Activated B cell treated with CpG ODN at 0.5 μM for 24 hours (primary cell): Measurements from ENCODE around the gene GRHPR. TPM values are rescaled to one million over a fixed set of nuclear protein-coding genes. Genes with fewer than 3 reads are reported as not detected.

Source experiments
- ATAC-seq: fragments of 200-7000 bp; cut with Tn5 transposase; one replicate; pipeline ENCODE4 v1.10.0; 2021; ENCODE audit warnings: low read depth, mild to moderate bottlenecking, moderate library complexity
- CTCF ChIA-PET: fragments of 350-600 bp; sonication (Branson Sonifier 250); formaldehyde crosslinking; loops from one replicate; lab custom pipeline; 2021; ENCODE audit warnings: antibody characterized with exemption; lab: Charles Lee
- POLR2A ChIA-PET: fragments of 350-600 bp; sonication (Branson Sonifier 250); formaldehyde crosslinking; loops from one replicate; lab custom pipeline; 2021; ENCODE audit warnings: antibody characterized with exemption; lab: Charles Lee
- DNase-seq: peaks from one replicate; pipeline ENCODE4 v3.0.0; 2022
- H3K27ac Mint-ChIP-seq: one replicate; pipeline ENCODE4 v1.8.0; 2020; ENCODE audit warnings: mixed read lengths
- H3K27me3 Mint-ChIP-seq: one replicate; pipeline ENCODE4 v1.8.0; 2021; ENCODE audit warnings: mixed read lengths
- H3K36me3 Mint-ChIP-seq: one replicate; pipeline ENCODE4 v1.8.0; 2021; ENCODE audit warnings: low read depth, mixed read lengths
- H3K4me1 Mint-ChIP-seq: one replicate; pipeline ENCODE4 v1.8.0; 2021; ENCODE audit warnings: mixed read lengths
- H3K4me3 Mint-ChIP-seq: one replicate; pipeline ENCODE4 v1.8.0; 2020; ENCODE audit warnings: mild to moderate bottlenecking, mixed read lengths
- H3K9me3 Mint-ChIP-seq: one replicate; pipeline ENCODE4 v1.8.0; 2020; ENCODE audit warnings: mixed read lengths
- CTCF ChIP-seq: fragments of 200-600 bp; IDR thresholded peaks from one replicate; pipeline ENCODE4 v1.8.0; 2022; ENCODE audit warnings: antibody characterized with exemption, mild to moderate bottlenecking
- intact Hi-C: fragments of 100-400 bp; cut with micrococcal nuclease; formaldehyde crosslinking; loops from one replicate; pipeline ENCODE4 v1.15.1; 2024
- total RNA-seq: library from RNA; stranded (reverse); gene quantifications from 2 replicates; pipeline ENCODE4 v1.2.3, GENCODE V29; 2022

GRHPR gene
- total RNA-seq, 1 donor from 2014 or later, result 315 TPM

- H3K27me3 Mint-ChIP-seq, result no peaks in the 10 kb centered on the region
- ChIA-PET POLR2A (interaction anchor here (0.7 to 17.4 kb wide), 13 partner anchors 9 to 354 kb away, joined by 3 to 677 read pairs (median 8); partner anchors contain the start of genes GRHPR and PAX5), CTCF (interaction anchor here (1.4 to 3.5 kb wide), 3 partner anchors 10 to 30 kb away, joined by 4 to 21 read pairs (median 16); no protein-coding TSS in a partner anchor)
- DNase-seq (no peak), ATAC-seq (no peak)
- intact Hi-C loops, result no loop called here
- peaks cover 7% of the 10 kb centered on the region for H3K36me3 Mint-ChIP-seq
- peak overlapping the region; percentile 15 for H3K4me3 Mint-ChIP-seq
- no peak for TF ChIP-seq CTCF
- peak overlapping the region; percentile 97 for H3K27ac Mint-ChIP-seq
- no peaks in the 10 kb centered on the region for H3K9me3 Mint-ChIP-seq
- H3K4me1 Mint-ChIP-seq, result peaks cover 94% of the 10 kb centered on the region
Measured at GRCh38 chr9:37381094-37381741, 41.3 kb upstream of the GRHPR start.

GRCh38 chr9:37382161-37382981 lies 40.1 kb upstream of the GRHPR start:
- peak overlapping the region; percentile 53 for H3K4me3 Mint-ChIP-seq

GRCh38 chr9:37382982-37383357 lies 39.5 kb upstream of the GRHPR start:
- H3K36me3 Mint-ChIP-seq, result peaks cover 7% of the 10 kb centered on the region
- ChIA-PET POLR2A (interaction anchor here (0.6 to 17.4 kb wide), 25 partner anchors 9 to 389 kb away, joined by 3 to 677 read pairs (median 4); partner anchors contain the start of genes GRHPR and PAX5), CTCF (interaction anchor here (0.8 to 3.5 kb wide), 4 partner anchors 20 to 53 kb away, joined by 3 to 21 read pairs (median 10); no protein-coding TSS in a partner anchor)
- ATAC-seq (peak; percentile 10), DNase-seq (no peak)
- H3K4me3 Mint-ChIP-seq, result peak overlapping the region; percentile 53
- TF ChIP-seq CTCF, result no peak
- intact Hi-C loops, result loop anchor here (1.0 kb wide), 2 partner anchors 12 to 26 kb away; no protein-coding TSS in a partner anchor
- no peaks in the 10 kb centered on the region for H3K27me3 Mint-ChIP-seq
- no peaks in the 10 kb centered on the region for H3K9me3 Mint-ChIP-seq
- peaks cover 93% of the 10 kb centered on the region for H3K4me1 Mint-ChIP-seq
- peak overlapping the region; percentile 97 for H3K27ac Mint-ChIP-seq

More at GRCh38 chr9:37382161-37382981, 40.1 kb upstream of the GRHPR start:
- CTCF ChIA-PET, result interaction anchor here (0.8 to 3.5 kb wide), 4 partner anchors 21 to 53 kb away, joined by 3 to 21 read pairs (median 10); no protein-coding TSS in a partner anchor
- peaks cover 7% of the 10 kb centered on the region for H3K36me3 Mint-ChIP-seq
- peak overlapping the region; percentile 97 for H3K27ac Mint-ChIP-seq
- H3K4me1 Mint-ChIP-seq, result peaks cover 94% of the 10 kb centered on the region
- POLR2A ChIA-PET, result interaction anchor here (0.6 to 17.4 kb wide), 27 partner anchors 10 to 388 kb away, joined by 3 to 677 read pairs (median 4); partner anchors contain the start of genes GRHPR and PAX5
- no peaks in the 10 kb centered on the region for H3K27me3 Mint-ChIP-seq
- H3K9me3 Mint-ChIP-seq, result no peaks in the 10 kb centered on the region
- TF ChIP-seq CTCF, result no peak
- intact Hi-C loops, result loop anchor here (1.0 kb wide), 2 partner anchors 11 to 27 kb away; no protein-coding TSS in a partner anchor
- ATAC-seq (peak; percentile 23), DNase-seq (no peak)

DNA sequence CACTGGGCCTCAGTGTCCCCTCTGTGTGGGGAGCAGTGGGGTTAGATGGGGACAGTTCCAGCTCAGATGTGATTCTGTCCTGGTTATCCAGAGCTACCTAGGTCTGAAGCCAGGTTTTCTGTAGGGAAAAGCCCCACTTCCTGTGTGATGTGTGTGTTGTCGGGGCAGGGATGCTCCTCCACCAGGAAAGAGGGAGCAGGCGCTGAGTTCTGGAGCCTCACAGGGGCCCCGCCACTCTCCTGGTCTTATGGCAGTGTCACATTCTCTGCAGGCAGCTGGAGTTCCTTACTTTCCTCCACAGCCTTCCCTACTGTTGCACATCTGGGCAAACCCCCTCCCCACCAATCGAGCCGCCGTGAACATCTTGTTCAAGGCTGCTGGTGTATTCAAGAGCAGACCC lies 39.1 kb upstream of the GRHPR start:
- Mint-ChIP-seq H3K4me1 (peaks cover 93% of the 10 kb centered on the region), H3K36me3 (peaks cover 7% of the 10 kb centered on the region), H3K4me3 (peak overlapping the region; percentile 28), H3K27me3 (no peaks in the 10 kb centered on the region), H3K9me3 (no peaks in the 10 kb centered on the region), H3K27ac (peak overlapping the region; percentile 97)
- POLR2A ChIA-PET, result interaction anchor here (1.0 to 17.4 kb wide), 19 partner anchors 11 to 389 kb away, joined by 3 to 677 read pairs (median 5); partner anchors contain the start of genes GRHPR and PAX5
- no peak for TF ChIP-seq CTCF
- no peak for DNase-seq
- CTCF ChIA-PET, result interaction anchor here (0.8 to 3.5 kb wide), 4 partner anchors 20 to 54 kb away, joined by 3 to 21 read pairs (median 10); no protein-coding TSS in a partner anchor
- no peak for ATAC-seq
- intact Hi-C loops, result no loop called here
